Endothelial cell (in vitro differentiated cells): ENCODE measurements around the gene TMEM242. TPM values are rescaled to one million over a fixed set of nuclear protein-coding genes. Genes with fewer than 3 reads are reported as not detected.

Experiments
- DNase-seq: peaks from one replicate; pipeline ENCODE4 v3.0.0; 2021; ENCODE audit warnings: low spot score
- H3K27ac Mint-ChIP-seq: one replicate; pipeline ENCODE4 v1.8.0; 2021; ENCODE audit warnings: mixed read lengths, inconsistent platforms; ENCODE audit not compliant: unreplicated experiment
- H3K27me3 Mint-ChIP-seq: one replicate; pipeline ENCODE4 v1.8.0; 2021; ENCODE audit warnings: mild to moderate bottlenecking, moderate library complexity, mixed read lengths, inconsistent platforms; ENCODE audit not compliant: unreplicated experiment
- H3K36me3 Mint-ChIP-seq: one replicate; pipeline ENCODE4 v1.8.0; 2021; ENCODE audit warnings: mild to moderate bottlenecking, low read depth, mixed read lengths, inconsistent platforms; ENCODE audit not compliant: unreplicated experiment
- H3K4me1 Mint-ChIP-seq: one replicate; pipeline ENCODE4 v1.8.0; 2021; ENCODE audit warnings: mild to moderate bottlenecking, mixed read lengths, inconsistent platforms; ENCODE audit not compliant: unreplicated experiment
- H3K4me3 Mint-ChIP-seq: one replicate; pipeline ENCODE4 v1.8.0; 2021; ENCODE audit warnings: mild to moderate bottlenecking, mixed read lengths, inconsistent platforms; ENCODE audit not compliant: unreplicated experiment
- H3K9me3 Mint-ChIP-seq: one replicate; pipeline ENCODE4 v1.8.0; 2021; ENCODE audit warnings: mixed read lengths, inconsistent platforms; ENCODE audit not compliant: unreplicated experiment
- CTCF ChIP-seq: fragments of 200-600 bp; sonication (generic); IDR thresholded peaks from one replicate; pipeline ENCODE4 v1.5.0; 2021; ENCODE audit warnings: antibody characterized with exemption; ENCODE audit not compliant: unreplicated experiment
- total RNA-seq: library from RNA; stranded (reverse); fragmentation: NEBNext Ultra II Directional; extraction: Animal tissue kit (Norgen Biotek cat#: 25700); gene quantifications from one replicate; pipeline ENCODE4 v1.2.1, GENCODE V29; 2021; ENCODE audit not compliant: unreplicated experiment

The TMEM242 gene
- total RNA-seq, 1 donor from 2014 or later, result 10.8 TPM

- no peak for DNase-seq
- Mint-ChIP-seq H3K27me3 (peaks cover 12% of the 10 kb centered on the region), H3K9me3 (no peaks in the 10 kb centered on the region), H3K36me3 (peaks cover under 1% of the 10 kb centered on the region), H3K4me1 (peaks cover 20% of the 10 kb centered on the region), H3K27ac (no peak overlapping the region), H3K4me3 (no peak overlapping the region)
- no peak for TF ChIP-seq CTCF
Observed at GRCh38 chr6:157264701-157265100, 58.6 kb downstream of the TMEM242 start.

- H3K9me3 Mint-ChIP-seq, result no peaks in the 10 kb centered on the region
- no peak overlapping the region for H3K27ac Mint-ChIP-seq
- no peak for DNase-seq
- H3K36me3 Mint-ChIP-seq, result no peaks in the 10 kb centered on the region
- TF ChIP-seq CTCF, result no peak
- H3K4me3 Mint-ChIP-seq, result no peak overlapping the region
- H3K4me1 Mint-ChIP-seq, result peaks cover 12% of the 10 kb centered on the region
- peaks cover 11% of the 10 kb centered on the region for H3K27me3 Mint-ChIP-seq
Observed at GRCh38 chr6:157263881-157264397, 59.4 kb downstream of the TMEM242 start.

GRCh38 chr6:157263146-157263545, 60.2 kb downstream of the TMEM242 start:
- Mint-ChIP-seq H3K27me3 (peaks cover 11% of the 10 kb centered on the region), H3K9me3 (no peaks in the 10 kb centered on the region), H3K4me1 (peaks cover 8% of the 10 kb centered on the region), H3K27ac (no peak overlapping the region), H3K36me3 (no peaks in the 10 kb centered on the region), H3K4me3 (no peak overlapping the region)
- DNase-seq, result no peak
- TF ChIP-seq CTCF, result no peak

GRCh38 chr6:157261606-157262005, 61.7 kb downstream of the TMEM242 start:
- no peaks in the 10 kb centered on the region for H3K9me3 Mint-ChIP-seq
- DNase-seq, result no peak
- H3K27ac Mint-ChIP-seq, result no peak overlapping the region
- H3K4me1 Mint-ChIP-seq, result peaks cover 5% of the 10 kb centered on the region
- H3K4me3 Mint-ChIP-seq, result no peak overlapping the region
- peaks cover 8% of the 10 kb centered on the region for H3K27me3 Mint-ChIP-seq
- H3K36me3 Mint-ChIP-seq, result no peaks in the 10 kb centered on the region
- no peak for TF ChIP-seq CTCF

GRCh38 chr6:157260735-157261410, 62.4 kb downstream of the TMEM242 start:
- Mint-ChIP-seq H3K4me3 (no peak overlapping the region), H3K9me3 (no peaks in the 10 kb centered on the region), H3K27me3 (peaks cover 4% of the 10 kb centered on the region), H3K27ac (no peak overlapping the region), H3K36me3 (no peaks in the 10 kb centered on the region), H3K4me1 (no peaks in the 10 kb centered on the region)
- no peak for TF ChIP-seq CTCF
- DNase-seq, result no peak
